ENCODE measurements around the gene EPB41L4B.
"Not testable (repeated sequence)": the region's sequence is repeated elsewhere in the genome, so short reads cannot be mapped to it uniquely, and the experiment has no call there.

EPB41L4B gene

DNA sequence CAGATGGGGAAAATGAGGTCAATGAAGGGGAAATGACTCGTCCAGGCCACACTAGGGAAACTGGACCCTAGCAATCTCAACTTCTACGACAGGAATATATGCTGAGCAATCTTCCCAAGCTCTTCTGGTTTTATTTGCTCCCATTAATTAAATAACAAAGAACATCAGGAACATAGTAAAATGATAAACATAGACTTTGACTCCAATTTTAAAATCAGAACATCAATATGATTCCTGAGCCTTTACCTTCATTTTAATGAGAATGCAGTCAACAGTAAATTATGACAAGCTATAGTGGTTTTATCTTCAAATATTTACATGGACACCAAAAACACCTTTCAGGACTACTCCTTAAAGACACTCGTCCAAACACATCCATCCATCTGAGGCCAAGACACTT, 79.7 kb downstream of the EPB41L4B start:
- DNase-seq, result no peak

DNA sequence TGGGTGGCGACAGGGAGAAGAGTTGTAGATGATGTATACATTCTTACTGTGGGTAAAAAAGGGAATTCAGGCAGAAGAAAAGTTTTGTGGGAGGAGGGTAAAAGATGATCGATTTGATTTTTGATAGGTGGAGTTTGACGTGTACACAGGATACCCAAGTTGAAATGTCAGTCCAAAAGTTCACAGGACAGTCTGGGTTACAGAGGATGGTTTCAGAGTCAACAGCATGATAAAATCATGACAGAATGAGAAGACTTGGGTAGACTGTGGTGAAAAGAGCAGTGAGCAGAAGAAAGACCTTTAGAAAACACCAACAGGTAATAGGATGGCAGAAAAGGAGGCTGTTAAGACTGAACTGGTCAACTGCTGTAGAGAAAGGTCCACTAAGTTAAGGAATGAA, 81.6 kb downstream of the EPB41L4B start:
- DNase-seq, result no peak

GRCh38 chr9:109238655-109239054, 82.2 kb downstream of the EPB41L4B start:
- DNase-seq, result no peak

DNA sequence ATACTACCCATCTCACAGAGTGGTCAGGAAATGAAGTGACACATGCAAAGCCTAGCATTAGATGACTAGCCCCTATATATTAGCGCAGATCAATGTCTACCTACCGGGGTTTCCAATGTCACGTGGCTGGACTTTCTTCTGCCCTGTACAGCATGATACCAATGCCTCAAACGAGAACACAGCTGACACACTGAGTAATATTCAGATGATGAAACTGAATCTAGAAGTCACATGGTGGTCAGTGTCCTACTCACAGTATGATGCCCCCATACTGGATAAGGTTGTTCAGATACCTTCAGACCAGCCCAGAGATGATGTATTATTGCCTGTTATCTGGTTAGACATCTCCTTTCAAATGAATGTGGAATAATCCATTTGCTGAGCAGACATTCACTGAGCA, 82.7 kb downstream of the EPB41L4B start:
- DNase-seq, result no peak

- no peak for DNase-seq
Measured at GRCh38 chr9:109232449-109233237, 88.2 kb downstream of the EPB41L4B start.

- no peak for DNase-seq
Measured at GRCh38 chr9:109231593-109231992, 89.3 kb downstream of the EPB41L4B start.

DNA sequence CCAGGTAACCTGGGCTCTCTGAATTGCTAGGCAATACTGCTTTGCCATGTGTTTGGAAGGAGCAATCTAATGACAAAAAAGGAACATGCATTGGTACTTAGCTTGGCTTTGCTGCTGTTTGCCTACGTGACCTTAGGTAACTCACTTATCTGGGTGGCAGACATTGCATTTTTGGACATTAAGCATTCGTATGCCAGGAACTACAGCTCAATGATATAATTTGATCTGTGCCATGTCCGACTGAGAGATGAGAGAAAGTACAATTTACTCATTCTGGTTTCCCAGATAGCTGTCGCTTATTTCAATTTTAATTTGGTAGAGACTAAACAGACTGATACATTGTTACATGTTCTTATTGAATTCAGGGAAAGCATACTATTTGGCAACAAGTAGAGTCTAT, 90.6 kb downstream of the EPB41L4B start:
- no peak for DNase-seq

- DNase-seq, result no peak
Measured at GRCh38 chr9:109229682-109230081, 91.2 kb downstream of the EPB41L4B start.

DNA sequence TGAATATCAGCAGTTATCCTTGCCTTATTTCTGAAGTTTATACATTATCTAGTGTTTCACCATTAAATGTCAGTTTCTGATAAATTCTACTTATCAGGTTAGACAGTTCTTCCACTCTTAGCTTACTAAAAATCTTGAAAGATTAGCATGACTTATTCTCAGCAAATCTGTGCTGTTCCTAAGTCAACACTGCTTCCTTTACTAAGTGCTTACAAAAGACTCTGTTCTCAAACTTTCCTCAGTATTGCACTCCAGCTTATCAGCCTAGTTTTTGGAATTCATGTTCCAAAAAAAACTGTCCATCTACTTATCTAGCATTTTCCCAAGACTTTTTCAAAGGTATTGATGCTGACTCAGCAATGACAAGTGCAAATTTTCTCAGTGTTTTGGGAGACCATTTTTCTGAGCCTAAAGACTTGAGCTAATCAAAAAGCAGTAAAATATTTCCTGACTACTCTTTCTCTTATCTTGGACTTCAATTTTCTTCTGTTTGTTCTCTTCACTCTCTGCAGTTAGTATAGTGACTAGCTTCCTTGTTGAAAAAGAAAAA, 92.7 kb downstream of the EPB41L4B start:
- no peak for DNase-seq

- no peak for DNase-seq
Measured at GRCh38 chr9:109225629-109226028, 95.2 kb downstream of the EPB41L4B start.

DNA sequence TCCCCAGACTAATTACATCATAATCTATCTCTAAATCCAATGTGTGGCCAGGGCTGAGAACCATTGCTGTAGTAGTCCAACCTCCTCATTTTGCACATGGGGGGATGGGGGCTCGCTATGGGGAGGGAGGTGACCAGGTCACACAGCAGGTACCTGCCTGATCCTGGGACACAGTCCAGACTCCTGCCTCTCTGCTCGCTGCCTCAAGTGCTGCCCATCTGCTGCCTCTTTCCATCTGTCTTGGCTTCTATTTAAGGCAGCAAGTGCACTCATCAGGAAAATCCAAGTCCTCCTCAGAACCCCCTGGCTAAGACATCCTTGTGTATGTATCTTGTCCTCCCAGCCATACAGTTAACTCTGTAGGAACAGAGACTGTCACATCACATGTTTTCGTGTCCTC, 96.1 kb downstream of the EPB41L4B start:
- no peak for DNase-seq

GRCh38 chr9:109218242-109218641, 102.6 kb downstream of the EPB41L4B start:
- not testable (repeated sequence) for DNase-seq

- DNase-seq, result no peak
Measured at GRCh38 chr9:109214414-109214813, 106.4 kb downstream of the EPB41L4B start.

GRCh38 chr9:109213285-109214121, 107.4 kb downstream of the EPB41L4B start:
- DNase-seq, result no peak

DNA sequence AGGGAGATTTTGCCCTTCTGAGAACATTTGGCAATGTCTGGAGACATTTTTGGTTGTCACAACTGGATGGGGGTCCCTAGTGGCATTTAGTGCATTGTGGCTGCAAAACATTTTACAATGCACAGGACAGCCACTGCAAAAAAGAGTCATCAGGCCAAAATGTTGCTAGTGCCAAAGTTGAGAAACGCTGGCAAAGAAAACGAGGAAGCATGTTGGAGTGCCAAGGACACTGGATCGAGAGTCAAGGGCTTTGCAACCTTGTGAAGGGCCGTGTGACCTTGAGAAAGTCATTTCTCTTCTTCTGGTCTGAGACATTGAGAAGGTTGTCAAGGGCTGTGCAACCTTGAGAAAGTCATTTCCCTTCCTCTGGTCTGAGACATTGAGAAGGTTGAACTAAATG, 108.1 kb downstream of the EPB41L4B start:
- DNase-seq, result no peak

DNA sequence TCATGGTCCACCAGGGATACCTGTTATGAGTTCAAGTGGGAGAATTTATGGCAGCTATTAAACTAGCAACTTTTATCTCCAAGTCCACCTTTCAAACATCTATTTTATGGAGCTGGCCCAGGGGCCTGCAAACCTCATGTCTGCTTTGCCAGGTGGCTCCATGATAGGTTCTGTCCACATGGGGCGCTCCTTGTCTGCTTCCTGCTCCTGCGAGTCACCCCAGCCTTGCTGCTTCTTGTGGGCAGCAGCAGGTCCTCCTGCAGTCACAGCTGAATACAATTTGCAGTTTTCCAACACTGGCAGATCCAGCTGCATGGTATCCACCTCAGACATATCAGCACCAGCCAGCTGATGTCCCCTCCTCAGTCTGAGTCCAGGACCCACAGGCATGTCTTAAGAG, 114.2 kb downstream of the EPB41L4B start:
- DNase-seq, result no peak

DNA sequence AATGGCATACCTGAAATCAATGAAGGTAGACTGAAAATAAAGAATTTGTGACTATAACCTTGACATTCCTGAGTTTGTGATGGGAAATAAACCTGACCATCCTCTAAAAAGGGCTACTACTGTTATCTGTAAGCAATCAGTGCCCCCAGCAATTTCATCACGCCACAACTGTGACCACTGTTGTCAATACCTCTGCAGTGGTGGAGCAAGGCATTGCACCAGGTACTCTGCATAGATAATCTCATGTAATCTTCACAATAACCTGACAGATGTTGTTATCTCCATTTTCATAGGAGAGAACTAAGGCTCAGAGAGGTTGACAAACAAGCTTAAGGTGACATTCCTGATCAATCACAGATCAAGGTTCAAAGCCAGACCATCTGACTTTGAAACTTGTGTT, 115.3 kb downstream of the EPB41L4B start:
- DNase-seq, result no peak

GRCh38 chr9:109203761-109204360, 117.0 kb downstream of the EPB41L4B start:
- no peak for DNase-seq

DNA sequence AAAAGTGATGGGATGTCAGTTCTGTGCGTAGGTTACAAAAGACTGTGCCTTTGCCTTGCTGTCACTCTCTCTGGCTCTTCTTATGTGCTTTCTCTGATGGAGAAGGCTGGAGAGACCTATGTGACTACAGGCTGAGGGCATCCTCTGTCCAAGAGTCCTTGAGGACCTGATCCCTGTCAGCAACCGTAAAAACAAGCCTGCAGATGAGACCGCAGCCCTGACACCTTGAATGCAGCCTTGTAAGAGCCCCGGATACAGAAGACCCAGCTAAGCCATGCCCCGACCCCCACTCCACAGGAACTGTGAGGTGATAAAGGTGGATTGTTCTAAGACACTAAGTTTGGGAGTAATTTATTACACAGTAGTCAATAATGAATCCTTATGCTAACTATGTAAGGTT, 121.2 kb downstream of the EPB41L4B start:
- DNase-seq, result no peak

- DNase-seq, result no peak
Measured at GRCh38 chr9:109198736-109199382, 122.0 kb downstream of the EPB41L4B start.

DNA sequence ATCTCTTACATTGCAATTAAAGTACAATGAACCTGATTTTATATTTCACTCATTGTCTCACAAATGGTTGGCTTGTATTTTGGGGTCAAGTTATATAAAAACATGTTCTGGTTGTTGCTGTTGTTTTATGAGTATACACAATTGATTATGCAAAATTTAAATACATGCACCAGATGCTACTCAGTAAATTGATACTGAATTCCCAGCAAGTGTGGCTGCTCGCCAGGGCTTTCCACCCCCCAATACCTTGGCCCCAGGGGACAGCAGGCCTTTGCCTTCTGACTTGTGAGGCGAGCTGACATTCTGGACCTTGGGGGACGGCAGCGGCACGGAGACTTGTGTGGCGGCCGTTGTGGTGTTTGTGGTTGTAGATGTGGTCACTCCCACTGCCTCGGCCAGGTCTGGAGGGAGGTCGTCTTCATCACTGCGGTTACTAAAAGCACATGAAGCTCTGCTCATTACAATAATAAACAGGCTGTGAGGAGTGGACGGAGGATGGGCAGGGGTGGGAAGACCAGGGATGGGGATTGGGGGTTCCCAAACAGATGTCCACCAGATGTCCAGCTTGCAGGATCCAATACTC, 126.8 kb downstream of the EPB41L4B start:
- no peak for DNase-seq

- no peak for DNase-seq
Measured at GRCh38 chr9:109192732-109193361, 128.0 kb downstream of the EPB41L4B start.

All from activated CD4-positive, CD25-positive, alpha-beta regulatory T cell treated with anti-CD3 and anti-CD28 coated beads, Interleukin-2, amount 50 U/mL, for 72 hours (primary cell).